ENCODE results near the gene ACTR8.

GRCh38 chr3:53820756-53821580 is 61.0 kb downstream of the ACTR8 start:
- TF ChIP-seq POLR2A (IDR thresholded peaks at IDR 0.05) (no peak), CTCF (IDR thresholded peaks at IDR 0.05) (no peak)
